HG02885 (cell line): ENCODE results near the gene SEMA4G.
"Not testable (repeated sequence)": the region's sequence is repeated elsewhere in the genome, so short reads cannot be mapped to it uniquely, and the experiment has no call there.

Experiments used
- ATAC-seq: cut with Tn5 transposase; IDR thresholded peaks from one replicate; pipeline ENCODE4 v1.9.1; 2021; ENCODE audit warnings: mild to moderate bottlenecking; ENCODE audit not compliant: unreplicated experiment, poor library complexity

The SEMA4G gene

GRCh38 chr10:100970076-100970913 is 991 bp downstream of the SEMA4G start:
- no peak for ATAC-seq

GRCh38 chr10:100970914-100971811 is 1.9 kb downstream of the SEMA4G start:
- ATAC-seq, result no peak

GRCh38 chr10:100972115-100972903 is 3.0 kb downstream of the SEMA4G start:
- no peak for ATAC-seq

DNA sequence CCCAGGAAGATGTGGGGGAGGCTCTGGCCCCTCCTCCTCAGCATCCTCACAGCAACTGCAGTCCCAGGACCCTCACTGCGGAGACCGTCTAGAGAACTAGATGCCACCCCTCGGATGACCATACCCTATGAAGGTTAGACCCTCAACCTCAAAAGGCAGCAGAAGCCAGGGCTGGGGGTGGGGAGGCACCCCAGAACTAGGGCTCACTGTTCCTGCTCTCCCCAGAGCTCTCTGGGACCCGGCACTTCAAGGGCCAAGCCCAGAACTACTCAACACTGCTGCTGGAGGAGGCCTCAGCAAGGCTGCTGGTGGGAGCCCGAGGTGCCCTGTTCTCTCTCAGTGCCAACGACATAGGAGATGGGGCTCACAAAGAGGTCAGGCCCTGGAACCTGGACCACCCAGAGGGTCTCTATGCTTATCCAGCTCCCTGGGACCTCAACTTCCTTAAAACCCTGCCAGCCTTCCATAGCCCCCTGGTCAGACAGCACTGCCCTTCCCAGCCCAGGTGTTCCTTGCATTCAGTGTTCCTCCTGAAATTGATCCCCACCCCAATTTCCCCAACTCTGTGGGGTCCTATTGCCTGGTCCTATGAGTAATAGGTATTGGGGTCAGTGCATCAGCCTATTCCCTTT is 3.7 kb downstream of the SEMA4G start:
- no peak for ATAC-seq

GRCh38 chr10:100975397-100975796 is 6.1 kb downstream of the SEMA4G start:
- ATAC-seq, result not testable (repeated sequence)

GRCh38 chr10:100976906-100977305 is 7.6 kb downstream of the SEMA4G start:
- ATAC-seq, result no peak

DNA sequence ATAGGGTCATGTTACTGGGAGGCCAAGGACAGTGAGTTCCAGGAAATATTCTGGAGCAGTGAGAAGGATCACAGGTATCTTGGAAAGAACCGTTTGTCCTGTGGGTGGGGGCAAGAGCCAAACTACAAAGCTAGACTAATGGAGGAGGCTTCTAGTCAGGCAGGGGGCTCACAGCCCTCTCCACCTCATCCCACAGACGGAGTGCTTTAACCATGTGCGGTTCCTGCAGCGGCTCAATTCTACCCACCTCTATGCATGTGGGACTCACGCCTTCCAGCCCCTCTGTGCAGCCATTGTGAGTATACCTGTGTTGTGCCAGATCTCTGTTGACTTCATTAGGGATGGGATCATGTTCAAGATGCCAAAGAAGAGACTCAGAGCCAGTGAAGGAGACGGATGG is 8.1 kb downstream of the SEMA4G start:
- ATAC-seq, result no peak

- ATAC-seq, result no peak
Observed at GRCh38 chr10:100978121-100978900, 9.0 kb downstream of the SEMA4G start.

DNA sequence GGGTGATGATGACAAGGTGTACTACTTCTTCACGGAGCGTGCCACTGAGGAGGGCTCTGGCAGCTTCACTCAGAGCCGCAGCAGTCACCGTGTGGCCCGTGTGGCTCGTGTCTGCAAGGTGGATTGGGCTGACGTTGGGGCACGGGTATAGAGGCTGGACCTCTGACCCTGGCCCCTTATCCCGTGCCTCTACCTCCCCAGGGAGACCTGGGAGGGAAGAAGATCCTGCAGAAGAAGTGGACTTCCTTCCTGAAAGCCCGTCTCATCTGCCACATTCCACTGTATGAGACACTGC is 9.5 kb downstream of the SEMA4G start:
- ATAC-seq, result no peak

- no peak for ATAC-seq
Observed at GRCh38 chr10:100979791-100980272, 10.5 kb downstream of the SEMA4G start.

DNA sequence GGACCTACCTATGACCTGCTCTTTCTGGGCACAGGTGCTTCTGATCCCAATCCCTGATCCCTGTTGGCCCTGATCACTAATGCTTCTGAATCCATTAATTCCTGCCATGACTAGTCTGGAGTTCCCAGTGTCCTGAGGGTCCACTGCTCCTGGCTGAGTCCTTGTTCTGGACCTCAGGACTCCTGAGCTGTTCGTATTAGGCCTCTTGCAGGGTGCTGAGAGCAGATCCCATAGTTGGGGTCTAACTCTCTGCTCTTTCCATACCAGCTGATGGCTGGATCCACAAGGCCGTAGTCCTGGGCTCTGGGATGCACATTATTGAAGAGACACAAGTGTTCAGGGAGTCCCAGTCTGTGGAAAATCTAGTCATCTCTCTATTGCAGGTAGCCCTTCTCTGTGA is 11.0 kb downstream of the SEMA4G start:
- ATAC-seq, result no peak

GRCh38 chr10:100980711-100981110 is 11.4 kb downstream of the SEMA4G start:
- no peak for ATAC-seq

DNA sequence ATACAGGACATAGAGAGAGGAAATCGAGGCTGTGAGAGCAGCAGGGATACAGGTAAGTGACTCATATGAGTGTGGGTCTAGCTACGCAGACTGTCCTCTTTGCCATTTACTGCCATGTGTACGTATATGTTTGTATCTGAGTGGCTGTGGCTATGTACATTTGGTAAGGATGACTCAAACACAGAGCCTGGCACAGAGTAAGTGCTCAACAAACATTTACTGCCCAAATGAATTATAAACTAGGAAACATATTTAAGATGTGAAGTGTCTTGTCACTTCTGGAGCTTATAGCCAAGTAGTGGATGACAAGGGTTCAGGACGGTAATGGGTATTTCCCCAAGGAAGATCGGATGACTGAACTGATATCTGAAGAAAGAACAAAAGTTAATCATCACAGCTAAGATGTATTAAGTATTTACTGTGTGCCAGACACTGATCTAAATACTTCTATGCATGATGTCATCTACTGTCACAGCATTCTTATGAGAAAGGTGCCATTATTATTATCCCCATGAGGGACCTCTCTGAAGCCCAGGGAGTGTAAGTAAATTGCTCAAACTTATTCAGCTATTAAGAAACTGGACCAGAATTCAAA is 12.0 kb downstream of the SEMA4G start:
- no peak for ATAC-seq

DNA sequence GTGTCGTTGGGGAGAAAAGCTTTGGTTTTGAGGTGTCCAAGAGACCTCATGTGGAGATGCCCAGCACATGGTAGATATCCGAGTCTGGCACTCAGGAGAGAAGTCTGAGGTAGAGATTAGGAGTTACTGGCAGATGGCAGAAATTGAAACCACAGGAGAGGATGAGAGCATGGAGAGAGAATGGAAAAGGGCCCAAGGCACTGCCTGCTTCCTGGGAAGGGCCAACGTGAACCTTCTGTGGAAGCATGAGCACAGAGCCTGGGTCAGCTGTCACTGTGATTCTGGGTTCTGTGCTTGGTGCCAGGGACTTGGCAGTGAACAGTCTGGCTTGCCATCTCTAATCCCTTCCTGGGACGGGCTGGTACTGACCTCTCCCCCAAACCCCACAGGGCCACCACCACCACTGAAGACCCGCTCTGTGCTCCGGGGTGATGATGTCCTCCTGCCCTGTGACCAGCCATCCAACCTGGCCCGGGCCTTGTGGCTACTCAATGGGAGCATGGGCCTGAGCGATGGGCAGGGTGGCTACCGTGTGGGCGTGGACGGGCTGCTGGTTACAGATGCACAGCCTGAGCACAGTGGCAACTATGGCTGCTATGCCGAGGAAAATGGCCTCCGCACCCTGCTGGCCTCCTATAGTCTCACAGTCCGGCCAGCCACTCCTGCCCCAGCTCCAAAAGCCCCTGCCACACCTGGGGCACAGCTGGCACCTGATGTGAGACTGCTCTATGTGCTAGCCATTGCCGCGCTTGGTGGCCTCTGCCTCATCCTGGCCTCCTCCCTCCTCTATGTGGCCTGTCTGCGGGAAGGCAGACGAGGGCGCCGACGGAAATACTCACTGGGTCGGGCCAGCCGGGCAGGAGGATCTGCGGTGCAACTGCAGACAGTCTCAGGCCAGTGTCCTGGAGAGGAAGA is 13.9 kb downstream of the SEMA4G start:
- no peak for ATAC-seq

- no peak for ATAC-seq
Observed at GRCh38 chr10:100983868-100984671, 14.8 kb downstream of the SEMA4G start.

GRCh38 chr10:100984672-100985177 is 15.4 kb downstream of the SEMA4G start:
- no peak for ATAC-seq

- no peak for ATAC-seq
Observed at GRCh38 chr10:100985336-100985735, 16.0 kb downstream of the SEMA4G start.
